Hematopoietic multipotent progenitor cell treated with erythropoietin and hydrocortisone succinate and interleukin-3 and kit ligand, for 4 days (in vitro differentiated cells): ENCODE measurements around the gene CITED2.

ENCODE experiments used
- DNase-seq: peaks from one replicate; pipeline ENCODE4 v3.0.0-alpha.2; 2015

CITED2 gene

GRCh38 chr6:139381216-139381865 lies 6.9 kb upstream of the CITED2 start:
- DNase-seq, result no peak

GRCh38 chr6:139380611-139381010 lies 6.2 kb upstream of the CITED2 start:
- peak; percentile 54 for DNase-seq

- DNase-seq, result no peak
These were observed 5.7 kb upstream of the CITED2 start for GRCh38 chr6:139380168-139380567.

- peak; percentile 35 for DNase-seq
These were observed 4.5 kb upstream of the CITED2 start for GRCh38 chr6:139378882-139379341.

GRCh38 chr6:139378226-139378625 lies 3.8 kb upstream of the CITED2 start:
- DNase-seq, result no peak

GRCh38 chr6:139376604-139377218 lies 2.3 kb upstream of the CITED2 start:
- peak; percentile 24 for DNase-seq

GRCh38 chr6:139376017-139376330 lies 1.5 kb upstream of the CITED2 start:
- DNase-seq, result peak; percentile 84

GRCh38 chr6:139375226-139376016 lies 973 bp upstream of the CITED2 start:
- DNase-seq, result peak; percentile 99

- DNase-seq, result no peak
These were observed 506 bp downstream of the CITED2 start for GRCh38 chr6:139373928-139374356.

- DNase-seq, result peak; percentile 79
These were observed 1.1 kb downstream of the CITED2 start for GRCh38 chr6:139373154-139373927.

GRCh38 chr6:139372326-139373153 lies 1.9 kb downstream of the CITED2 start:
- DNase-seq, result peak; percentile 30

GRCh38 chr6:139371421-139372203 lies 2.8 kb downstream of the CITED2 start:
- peak; percentile 25 for DNase-seq

GRCh38 chr6:139370999-139371345 lies 3.5 kb downstream of the CITED2 start:
- peak; percentile 20 for DNase-seq

- peak; percentile 69 for DNase-seq
These were observed 4.0 kb downstream of the CITED2 start for GRCh38 chr6:139370283-139370998.

GRCh38 chr6:139369568-139370282 lies 4.7 kb downstream of the CITED2 start:
- peak; percentile 91 for DNase-seq

GRCh38 chr6:139369068-139369467 lies 5.4 kb downstream of the CITED2 start:
- no peak for DNase-seq

- no peak for DNase-seq
These were observed 5.8 kb downstream of the CITED2 start for GRCh38 chr6:139368661-139369060.

GRCh38 chr6:139367810-139368351 lies 6.6 kb downstream of the CITED2 start:
- DNase-seq, result peak; percentile 82

GRCh38 chr6:139364982-139365379 lies 9.5 kb downstream of the CITED2 start:
- DNase-seq, result no peak
